ENCODE measurements around the gene NSRP1.
"Not testable (repeated sequence)": the region's sequence is repeated elsewhere in the genome, so short reads cannot be mapped to it uniquely, and the experiment has no call there.

NSRP1 gene

DNA sequence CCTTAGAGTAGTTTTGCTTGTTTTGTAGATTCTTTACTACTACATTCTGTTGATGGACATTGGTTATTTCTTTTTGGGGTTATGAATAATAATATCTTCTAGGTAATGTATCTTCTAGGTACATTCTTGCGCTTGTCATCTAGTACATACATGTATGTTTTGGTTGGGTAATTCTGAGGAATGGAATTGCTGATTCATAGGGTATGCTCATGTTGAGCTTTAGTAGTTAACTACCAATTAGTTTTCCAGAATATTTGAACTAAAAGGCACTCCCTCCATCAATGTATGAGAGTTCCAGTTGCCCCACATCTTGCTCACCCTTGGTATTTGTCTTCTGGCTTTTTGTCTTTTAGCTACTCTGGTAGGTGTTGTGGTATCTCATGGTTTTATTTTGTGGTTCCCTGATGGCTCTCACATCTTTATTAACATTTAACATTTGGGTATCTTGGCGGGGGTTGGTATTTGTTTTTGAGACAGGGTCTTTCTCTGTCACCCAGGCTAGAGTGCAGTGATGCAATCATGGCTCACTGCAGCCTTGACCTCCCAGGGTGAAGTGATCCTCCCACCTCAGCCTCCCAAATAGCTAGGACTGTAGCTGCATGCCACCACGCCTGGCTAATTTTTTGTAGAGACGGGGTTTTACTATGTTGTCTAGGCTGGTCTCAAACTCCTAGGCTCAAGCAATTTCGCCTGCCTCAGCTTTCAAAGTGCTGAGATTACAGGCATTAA lies 71.8 kb downstream of the NSRP1 start:
- no peak for DNase-seq

GRCh38 chr17:30191072-30191471 lies 74.5 kb downstream of the NSRP1 start:
- no peak for DNase-seq

GRCh38 chr17:30196504-30196903 lies 79.9 kb downstream of the NSRP1 start:
- DNase-seq, result no peak

DNA sequence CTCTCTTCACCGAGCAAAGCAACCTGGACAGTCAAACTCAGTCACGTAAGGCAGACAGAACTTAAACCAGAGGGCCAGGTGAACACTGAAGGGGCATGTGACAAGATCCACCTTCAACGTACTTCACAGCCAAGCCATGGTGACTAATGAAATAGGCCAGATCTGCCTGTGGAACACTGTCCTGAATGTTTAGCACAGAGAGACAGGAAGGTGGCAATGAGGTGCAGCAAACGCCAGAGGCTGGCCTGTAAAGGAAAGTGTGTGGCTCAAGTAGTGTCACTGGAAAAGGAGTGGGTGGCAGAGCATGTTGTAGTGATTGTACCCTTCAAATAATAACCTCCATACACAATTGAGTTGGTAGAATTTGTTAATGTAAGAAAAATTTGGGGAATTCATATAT lies 80.8 kb downstream of the NSRP1 start:
- DNase-seq, result no peak

DNA sequence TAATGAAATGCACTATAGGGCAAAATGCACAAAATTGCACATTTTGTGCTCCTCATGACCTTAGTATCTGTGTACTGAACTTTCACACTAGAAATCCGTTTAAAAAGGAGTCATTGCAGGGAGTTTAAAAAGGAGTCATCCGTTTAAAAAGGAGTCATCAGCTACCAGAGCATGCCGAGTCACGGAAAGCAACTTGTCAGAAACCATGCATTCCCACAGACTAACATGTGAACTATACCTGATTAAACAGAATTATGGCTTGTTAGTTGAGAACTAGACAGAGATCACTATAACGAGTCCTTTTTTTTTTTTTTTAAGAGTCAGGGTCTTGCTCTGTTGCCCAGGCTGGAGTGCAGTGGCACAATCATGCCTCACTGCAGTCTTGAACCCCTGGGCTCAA lies 83.0 kb downstream of the NSRP1 start:
- DNase-seq, result no peak

DNA sequence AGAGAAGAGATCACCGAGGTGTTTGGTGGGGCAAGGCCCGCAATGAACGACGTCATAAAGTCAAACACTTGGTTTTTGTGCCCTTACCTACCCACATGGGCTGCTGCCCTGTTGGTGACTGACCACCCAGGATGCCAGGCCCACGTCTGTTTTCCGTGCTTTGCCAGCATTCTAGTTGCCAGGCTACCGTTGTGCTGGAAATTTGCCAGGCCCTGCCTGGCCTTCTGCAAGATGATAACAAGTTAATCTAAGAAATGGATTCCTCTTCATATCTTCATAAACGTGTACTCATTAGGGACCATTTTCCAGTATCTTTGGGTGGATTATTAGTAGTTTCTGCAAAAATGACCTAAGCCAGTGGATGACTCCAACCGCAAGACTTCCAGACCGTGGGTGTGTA lies 83.5 kb downstream of the NSRP1 start:
- DNase-seq, result no peak

GRCh38 chr17:30200656-30201055 lies 84.0 kb downstream of the NSRP1 start:
- DNase-seq, result not testable (repeated sequence)

DNA sequence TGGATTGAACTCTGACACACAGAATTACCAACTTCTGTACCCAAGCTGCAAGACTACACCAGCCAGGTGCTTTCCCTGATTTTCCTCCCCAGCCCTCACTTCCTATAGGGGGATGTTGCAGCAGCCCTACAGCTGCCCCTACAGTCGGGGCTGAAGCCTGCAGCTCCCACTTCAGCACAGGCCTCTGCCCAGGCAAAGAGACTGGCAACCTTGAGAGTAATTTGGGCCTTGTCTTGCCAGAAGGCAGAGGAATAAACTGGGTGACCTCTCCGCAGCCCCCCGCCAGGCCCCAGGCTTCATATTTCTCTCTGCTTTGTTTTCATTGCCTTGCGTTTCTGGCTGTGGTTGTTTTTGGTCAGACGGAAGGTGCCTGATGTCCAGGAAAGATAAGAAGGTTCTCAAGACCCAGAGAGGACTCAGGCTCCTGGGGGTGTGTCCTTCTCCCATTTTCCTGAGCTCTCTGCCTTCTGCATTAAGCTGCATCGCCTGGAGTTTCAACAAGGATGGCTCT lies 86.9 kb downstream of the NSRP1 start:
- DNase-seq, result no peak

DNA sequence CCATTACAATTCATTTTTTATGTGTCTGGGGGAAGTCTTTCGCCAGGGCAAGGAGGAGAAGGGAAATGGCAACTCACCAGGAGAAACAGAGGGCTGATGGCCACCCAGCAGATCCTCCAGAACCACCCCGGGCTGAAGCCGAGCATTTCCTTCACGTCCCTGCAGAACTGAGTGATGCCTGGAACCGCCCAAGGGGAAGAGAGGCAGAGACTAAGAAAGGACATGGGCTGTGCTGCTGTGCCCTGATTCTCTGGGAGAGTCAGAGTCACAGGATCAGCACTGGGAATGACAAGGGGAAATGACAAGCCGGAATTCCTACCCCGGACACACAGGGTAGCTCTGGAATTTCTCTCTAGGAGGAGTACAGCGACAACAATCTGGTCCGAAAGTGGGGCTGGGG lies 91.0 kb downstream of the NSRP1 start:
- DNase-seq, result no peak

DNA sequence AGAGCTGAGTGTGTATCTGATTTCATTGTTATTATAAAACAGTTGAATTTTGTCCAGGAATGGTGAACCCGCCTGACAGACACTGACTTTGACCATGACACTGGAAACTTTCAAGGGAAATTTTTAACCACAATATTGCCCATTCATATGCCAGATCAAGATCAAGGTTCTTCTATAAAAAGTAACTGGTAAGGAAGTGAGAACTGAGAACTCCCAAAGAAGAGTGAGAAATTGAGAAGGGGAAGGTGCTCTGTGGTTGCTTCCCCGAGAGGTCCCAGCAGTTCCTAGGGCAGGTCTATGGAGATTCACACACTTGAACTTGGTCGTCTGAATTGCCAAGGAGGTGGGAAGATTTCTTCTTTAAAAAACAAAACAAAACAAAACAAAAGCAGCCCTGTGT lies 91.6 kb downstream of the NSRP1 start:
- no peak for DNase-seq

DNA sequence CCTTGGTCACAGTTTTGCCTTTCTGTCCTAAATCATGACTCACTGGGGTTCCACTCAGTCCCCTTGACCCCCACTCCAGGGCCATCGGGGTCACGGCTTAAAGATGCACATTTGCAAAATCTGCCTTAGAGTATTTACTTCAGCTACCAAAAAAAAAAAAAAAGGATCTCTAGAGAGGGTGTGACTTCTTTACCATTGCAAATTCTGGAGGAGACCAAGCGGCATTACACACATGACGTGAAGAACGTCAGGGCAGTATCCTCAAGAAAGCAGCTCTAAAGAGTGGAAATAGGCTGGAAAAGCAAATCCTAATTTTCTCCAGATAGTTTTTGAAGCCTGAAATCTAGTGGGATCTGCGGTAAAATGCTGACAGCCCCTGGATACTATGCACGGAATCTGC lies 93.3 kb downstream of the NSRP1 start:
- no peak for DNase-seq

DNA sequence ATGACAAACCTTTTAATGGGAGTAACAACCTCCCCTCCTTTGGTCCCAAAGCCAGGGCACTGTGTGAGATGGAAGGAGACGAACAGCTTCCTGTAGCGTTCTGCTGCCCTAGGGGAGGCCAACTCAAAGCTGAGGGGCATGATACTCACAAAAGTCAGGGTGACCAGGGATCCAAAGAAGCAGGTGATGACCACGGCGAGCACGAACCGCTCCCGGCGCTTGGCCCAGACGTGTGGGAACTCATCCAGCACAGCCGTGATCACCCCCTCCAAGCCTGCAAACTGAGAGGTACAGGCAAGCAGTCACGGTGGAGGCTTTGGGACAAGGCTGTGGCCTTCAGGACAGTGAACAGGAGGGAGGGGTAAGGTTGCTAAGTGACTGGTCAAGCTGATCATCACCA lies 93.8 kb downstream of the NSRP1 start:
- DNase-seq, result no peak

GRCh38 chr17:30210901-30211300 lies 94.3 kb downstream of the NSRP1 start:
- DNase-seq, result no peak

- DNase-seq, result no peak
These were observed 94.8 kb downstream of the NSRP1 start for GRCh38 chr17:30211371-30211770.

DNA sequence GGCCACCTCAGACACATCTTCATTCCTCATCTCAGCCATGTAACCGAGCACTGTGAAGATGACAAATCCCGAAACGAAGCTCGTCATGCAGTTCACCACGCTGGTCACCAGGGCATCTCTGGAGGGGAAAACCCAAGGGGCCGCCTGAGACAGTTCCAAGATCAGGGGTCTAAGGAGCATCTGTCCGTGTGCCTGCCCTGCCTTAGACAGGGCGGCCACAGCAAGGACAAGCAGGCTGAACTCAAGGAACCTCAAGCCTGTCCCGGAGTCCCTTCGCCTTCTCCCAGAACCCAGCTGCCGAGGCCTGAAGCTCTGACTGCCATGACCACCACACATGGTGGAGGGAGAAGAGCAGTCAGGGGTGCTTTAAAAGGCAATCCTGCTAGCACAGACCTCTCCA lies 96.1 kb downstream of the NSRP1 start:
- DNase-seq, result no peak

DNA sequence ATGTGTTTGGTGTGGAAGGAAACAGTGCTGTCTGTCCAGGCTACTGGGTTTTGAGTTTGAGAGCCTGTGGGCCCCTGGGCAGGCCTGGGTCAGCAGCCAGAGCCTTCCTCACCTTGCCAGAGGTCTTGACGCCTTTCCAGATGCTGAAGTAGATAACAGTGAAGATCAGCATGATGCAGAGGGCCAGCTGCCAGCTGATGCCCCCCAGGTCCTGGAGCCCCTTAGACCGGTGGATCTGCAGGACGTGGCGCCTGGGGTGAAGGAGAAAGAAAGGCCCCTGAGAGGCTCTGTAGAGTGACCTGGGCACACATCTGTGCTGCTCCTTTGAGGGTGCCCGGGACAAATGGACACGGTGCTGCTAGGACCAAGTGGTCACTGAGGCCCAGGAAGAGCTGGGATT lies 100.4 kb downstream of the NSRP1 start:
- no peak for DNase-seq

GRCh38 chr17:30217746-30218245 lies 101.2 kb downstream of the NSRP1 start:
- DNase-seq, result no peak

DNA sequence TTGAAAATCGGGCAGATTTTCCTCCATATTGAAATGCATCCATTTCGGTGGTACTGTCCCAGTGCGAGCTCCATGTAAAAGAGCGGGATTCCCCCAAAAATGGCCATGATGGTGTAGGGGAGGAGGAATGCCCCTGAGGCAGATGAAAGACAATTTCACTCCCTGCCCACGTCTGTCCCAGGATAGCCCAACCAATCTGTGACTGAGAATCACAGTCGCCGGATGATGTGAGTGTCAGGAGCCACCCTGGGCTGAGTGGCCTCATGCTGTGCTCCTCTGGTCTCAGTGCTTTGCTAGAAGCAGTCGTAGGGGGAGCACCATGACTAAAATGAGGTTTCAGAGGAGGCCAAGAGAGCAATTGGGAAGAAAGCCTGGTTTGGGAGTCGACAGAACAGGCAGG lies 102.2 kb downstream of the NSRP1 start:
- no peak for DNase-seq

- no peak for DNase-seq
These were observed 102.7 kb downstream of the NSRP1 start for GRCh38 chr17:30219315-30219714.

- DNase-seq, result no peak
These were observed 103.2 kb downstream of the NSRP1 start for GRCh38 chr17:30219833-30220232.

DNA sequence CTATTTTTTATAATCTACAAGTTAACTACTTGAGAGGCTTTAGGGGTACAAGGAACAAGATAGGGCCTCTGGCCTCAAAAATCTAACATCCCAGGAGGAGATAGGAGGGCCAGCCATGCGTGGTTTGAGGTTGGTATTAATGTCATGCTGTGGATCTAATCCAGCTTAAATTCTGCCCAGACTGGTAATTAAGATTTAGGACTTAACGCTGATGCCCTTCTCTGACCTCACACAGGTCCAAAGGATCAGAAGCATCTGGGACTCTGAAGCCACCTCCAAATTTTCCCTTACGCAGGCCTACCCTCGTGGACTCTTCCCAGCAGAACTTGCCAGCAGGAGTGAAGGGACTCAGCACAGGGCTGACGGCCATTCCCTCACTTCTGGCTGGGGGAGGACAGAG lies 103.8 kb downstream of the NSRP1 start:
- no peak for DNase-seq

DNA sequence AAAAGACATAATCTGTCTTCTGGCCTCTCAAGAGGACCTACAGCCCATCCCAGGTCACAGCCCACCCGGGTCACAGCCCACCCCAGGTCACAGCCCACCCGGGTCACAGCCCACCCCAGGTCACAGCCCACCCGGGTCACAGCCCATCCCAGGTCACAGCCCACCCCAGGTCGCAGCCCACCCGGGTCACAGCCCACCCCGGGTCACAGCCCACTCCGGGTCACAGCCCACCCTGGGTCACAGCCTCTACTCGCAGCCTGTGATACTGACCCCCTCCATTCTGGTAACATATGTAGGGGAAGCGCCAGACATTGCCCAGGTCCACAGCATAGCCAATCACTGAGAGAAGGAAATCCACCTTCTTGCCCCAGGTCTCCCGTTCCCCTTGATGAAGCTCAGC lies 104.7 kb downstream of the NSRP1 start:
- DNase-seq, result no peak

DNA sequence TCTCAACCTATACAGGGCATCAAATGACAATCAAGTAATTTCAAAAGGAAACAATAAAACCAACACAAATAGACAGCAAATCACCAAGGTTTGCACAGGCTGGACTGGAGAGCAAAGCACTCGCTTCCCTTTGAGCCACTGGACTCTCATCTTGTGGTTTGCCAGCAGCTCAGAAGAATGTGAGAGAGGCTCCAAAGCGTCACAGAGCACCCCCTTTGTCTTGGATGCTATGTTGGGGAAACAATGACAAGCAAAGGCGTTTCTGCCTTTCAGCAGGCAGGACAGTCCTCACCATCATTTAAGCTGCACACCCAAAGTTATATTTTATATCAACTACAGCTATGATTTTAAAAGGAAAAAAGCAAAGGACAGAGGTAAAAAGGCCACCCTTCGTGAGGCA lies 105.6 kb downstream of the NSRP1 start:
- DNase-seq, result no peak

DNA sequence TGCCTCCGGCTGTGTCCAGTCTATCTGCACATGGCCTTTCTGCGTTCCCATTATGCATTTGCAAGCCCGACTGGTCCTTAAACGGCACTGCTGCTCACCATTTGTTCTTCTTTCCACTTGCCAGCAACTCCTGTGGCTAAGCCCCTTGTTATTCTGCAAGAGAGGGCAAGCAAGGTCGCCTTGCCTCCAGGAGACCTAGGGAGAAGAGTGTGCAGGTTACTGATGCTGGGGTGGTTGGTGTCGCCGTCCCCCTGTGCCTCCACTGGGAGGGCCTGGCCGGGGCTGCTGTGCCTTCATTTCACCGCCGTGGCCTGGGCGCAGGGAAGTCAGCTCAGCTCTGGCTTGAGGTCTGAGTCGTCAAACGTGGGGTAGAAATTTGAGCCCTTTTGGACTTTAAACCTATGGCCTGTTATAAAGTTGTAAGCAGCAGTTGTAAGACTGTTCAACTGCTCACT lies 106.1 kb downstream of the NSRP1 start:
- DNase-seq, result no peak

DNA sequence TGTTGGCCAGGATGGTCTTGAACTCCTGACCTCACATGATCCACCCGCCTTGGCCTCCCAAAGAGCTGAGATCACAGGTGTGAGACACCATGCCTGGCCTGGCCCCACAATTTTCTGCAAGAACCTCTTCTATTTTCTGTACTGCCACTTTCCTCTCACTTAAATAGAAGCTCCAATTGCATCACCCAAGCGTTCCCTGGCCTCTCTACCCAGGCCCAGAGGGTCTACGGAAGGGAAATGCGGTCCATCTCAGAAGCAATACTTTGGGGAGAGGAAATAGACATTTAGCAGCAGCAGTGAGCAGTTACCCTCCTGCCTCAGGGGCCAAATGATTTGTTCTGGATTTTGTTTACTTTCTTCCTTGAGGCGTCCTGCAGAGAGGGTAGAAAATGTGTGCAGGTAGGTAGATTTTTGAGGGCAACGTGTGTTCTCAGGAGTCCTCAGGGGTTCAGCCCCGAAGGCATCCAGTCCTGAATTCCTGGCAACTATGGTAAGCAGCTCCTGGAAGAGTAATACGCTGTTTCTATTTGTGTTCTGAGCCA lies 107.9 kb downstream of the NSRP1 start:
- no peak for DNase-seq
